HG03045 (cell line): Measurements from ENCODE around the gene NCKAP5.
A peak's percentile ranks its signal among the peaks of the same experiment; 100 is the strongest.

ENCODE experiments used
- ATAC-seq: cut with Tn5 transposase; IDR thresholded peaks from one replicate; pipeline ENCODE4 v1.9.1; 2021; ENCODE audit warnings: mild to moderate bottlenecking, moderate library complexity; ENCODE audit not compliant: unreplicated experiment

NCKAP5 gene

GRCh38 chr2:133498662-133499585 is 69.3 kb downstream of the NCKAP5 start:
- peak; percentile 81 for ATAC-seq

GRCh38 chr2:133497951-133498565 is 70.2 kb downstream of the NCKAP5 start:
- ATAC-seq = no peak

DNA sequence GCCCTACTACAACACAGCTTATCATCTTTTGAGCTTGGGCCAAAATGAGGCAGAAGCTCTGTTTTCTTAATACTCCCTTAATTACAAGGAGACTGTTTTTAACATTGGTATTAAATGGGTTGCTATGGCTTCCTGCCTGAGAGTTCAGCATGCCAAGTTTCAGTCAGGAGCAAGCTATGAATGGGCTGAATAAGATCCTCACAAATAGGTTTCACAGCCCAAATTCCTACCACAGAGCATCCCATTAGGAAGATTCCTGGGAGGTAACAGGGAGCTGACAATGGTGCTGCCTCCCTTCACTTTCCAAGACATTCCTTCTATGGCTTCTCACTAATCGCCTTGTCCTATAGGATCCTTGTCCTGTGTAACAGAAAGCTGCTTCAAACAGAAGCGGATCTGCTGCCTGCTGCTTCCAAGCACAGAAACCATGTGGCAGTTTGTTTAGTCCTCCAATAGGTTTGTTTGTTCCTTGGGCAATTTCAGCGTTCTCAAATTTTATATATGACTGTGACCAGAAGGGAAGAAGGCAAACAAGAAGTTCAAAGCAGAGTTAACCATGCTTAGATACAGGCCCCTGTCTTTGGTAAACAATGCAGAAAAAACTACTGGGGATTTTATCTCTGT is 70.9 kb downstream of the NCKAP5 start:
- no peak for ATAC-seq

DNA sequence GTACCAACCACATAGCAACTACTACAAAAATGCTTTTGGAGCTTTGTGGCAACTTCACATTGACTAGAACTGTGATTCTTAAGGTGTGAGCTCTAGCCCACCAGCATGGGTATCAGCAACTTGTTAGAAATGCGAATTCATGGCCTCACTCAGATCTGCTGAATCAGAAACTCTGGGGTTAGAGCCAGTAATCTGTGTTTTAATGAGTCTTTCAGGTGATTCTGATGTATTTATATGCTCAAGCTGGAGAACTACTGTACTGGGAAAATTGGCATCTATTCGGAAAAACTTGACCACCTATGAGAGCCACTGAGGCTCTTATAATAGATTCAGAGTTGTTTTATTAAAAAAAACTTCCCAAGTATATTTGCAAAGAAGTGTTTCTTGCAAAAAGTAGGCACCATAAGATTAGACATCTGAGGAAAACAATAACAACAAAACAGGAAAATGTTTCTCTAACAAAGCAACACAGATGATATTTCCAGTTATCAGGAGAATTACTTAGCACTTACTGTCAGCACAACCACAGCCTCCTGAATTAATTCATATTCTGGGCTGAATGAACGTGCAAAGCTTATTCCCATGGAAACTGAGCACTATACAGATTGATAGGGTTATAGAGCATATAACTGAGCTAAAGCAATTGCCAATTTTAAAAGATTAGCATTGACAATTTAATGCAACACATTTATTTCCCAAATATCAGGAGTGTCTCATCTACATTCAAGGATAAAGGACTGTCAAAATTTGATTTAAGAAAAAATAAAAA is 71.6 kb downstream of the NCKAP5 start:
- no peak for ATAC-seq

GRCh38 chr2:133495226-133495625 is 73.0 kb downstream of the NCKAP5 start:
- ATAC-seq = no peak

DNA sequence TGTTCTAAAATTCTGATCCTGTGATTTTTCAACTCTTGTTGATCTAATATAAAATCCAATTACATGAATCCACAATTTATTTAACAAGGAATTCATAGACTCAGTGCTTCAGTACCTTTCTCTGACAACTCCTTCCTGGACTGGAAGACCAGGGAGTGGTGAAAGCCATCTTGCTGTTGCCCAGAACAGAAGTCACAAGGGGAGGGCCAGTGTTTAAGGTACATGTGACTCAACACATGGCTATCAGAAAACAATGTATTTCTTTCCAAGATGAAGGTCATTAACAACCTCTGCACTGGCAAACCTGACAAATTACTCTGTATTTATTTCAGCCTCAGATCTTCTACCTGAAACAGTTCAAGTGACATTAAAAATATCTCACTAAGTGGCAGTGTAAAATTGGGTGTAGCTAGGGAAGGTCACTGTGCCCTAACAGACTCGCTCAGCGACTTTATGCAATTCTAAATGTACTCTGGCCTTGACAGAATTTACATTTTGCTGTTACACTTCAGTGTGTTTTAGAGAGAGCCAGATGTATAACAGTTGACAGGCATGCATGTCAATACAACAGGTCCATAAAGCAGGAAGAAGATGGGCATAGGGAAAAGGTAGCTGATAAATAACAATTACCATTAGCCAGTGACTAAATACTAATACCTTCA is 75.4 kb downstream of the NCKAP5 start:
- ATAC-seq = no peak

GRCh38 chr2:133490411-133490980 is 77.8 kb downstream of the NCKAP5 start:
- ATAC-seq = no peak

DNA sequence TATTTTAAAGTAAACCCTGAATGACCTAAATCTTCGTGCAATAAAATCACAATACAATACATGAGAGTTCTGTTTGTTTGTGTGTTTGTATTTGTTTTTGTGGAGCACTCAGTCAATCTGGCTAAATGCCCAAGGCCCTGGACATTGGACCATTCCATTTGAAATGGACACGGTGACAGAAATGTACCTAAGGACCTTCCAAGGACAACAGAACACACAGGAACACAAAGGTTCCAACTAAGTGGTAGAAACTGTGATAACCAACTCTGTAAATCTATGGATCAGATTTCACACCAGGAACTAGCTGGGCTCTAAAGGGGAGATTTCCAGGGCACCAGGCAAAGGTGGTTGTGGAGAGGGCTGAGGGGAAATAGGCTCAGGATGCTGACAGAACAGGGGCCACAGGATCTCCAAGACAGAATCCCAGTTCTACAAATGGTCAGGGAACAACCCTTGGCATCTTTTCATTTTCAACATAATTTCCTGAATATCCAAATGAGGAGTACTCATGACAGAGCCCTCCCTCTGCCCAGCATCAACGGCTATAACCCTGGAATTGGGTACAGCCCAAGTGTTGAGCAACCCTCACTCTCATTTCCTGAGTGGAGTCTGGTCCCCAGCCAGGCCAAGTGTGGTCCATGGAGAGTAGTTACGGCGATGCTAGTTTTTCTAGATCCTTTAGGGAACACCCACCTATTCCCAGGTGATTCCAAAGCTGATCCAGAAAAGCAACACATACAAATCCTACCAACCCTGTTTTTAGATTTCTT is 78.4 kb downstream of the NCKAP5 start:
- ATAC-seq = no peak

DNA sequence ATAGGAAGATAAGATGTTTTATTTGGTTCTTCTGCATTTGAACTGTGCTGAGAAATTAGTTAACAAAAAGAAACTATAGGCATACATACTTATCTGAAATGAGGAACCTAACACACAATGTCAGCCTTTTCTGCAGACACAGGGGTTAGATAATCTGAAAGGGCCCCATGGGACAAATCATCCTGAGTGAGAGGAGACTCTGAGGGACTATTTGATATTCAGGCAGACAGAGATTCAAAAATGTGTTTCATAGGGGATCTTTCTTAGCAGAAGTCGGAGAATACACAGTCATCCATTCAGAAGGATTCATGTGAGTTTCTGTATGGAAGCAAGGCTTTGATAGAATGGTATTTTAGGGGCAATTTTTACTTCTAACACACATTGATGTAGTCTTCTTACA is 79.1 kb downstream of the NCKAP5 start:
- ATAC-seq = no peak

- no peak for ATAC-seq
Observed at GRCh38 chr2:133486771-133487191, 81.5 kb downstream of the NCKAP5 start.

GRCh38 chr2:133485868-133486267 is 82.4 kb downstream of the NCKAP5 start:
- ATAC-seq = no peak

- no peak for ATAC-seq
Observed at GRCh38 chr2:133484784-133485183, 83.5 kb downstream of the NCKAP5 start.

DNA sequence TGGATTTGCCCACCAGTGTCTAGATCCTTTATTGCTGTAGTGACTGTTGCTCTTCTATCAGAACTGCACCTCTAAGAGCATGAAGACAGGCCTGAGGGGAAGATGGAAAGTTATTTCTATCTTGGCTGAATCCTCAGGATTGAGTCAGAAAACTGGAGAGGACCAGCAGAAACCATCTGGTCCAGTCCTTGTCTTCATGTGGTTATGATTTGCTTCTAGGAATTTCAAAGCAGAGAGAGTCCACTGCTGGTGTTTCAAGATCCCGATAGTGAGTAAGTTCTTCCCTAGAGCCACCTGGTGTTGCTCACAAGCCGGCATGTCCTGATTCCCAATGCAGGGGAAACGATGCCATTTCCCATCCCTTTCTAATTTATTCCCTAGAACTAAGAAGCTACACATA is 84.2 kb downstream of the NCKAP5 start:
- ATAC-seq = no peak

- ATAC-seq = no peak
Observed at GRCh38 chr2:133483181-133483580, 85.1 kb downstream of the NCKAP5 start.

DNA sequence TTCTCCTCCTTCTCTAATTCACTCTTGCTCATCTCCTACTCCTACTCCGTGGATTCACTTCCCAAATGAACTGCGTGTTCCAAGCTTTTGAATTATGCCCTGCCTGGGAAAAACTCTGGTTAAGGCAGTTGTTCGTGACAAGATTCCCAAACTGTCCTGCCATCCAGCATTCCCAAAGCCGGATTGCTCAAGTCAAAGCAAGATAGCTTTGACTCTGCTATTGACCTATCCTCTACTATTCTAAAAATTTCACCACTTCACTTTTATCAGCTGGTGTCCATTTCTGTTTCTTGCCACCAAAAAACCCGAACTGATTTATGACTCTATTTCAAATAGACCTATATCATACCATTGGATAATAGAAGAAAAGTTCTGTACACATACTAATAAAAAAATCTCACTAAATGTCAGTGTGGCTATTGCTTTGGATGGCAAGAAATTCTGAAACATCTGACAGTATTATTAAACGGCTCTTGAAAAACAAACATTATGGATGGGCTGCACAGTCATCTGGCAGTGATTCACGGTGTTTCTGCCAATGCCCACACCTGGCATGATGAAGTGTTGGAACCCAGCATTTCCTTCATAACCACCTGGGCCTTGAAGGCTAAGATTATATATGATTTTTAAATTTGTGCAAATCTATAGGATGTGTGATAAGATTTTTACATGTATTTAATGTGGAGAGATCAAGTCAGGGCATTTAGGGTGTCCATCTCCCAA is 87.4 kb downstream of the NCKAP5 start:
- ATAC-seq = no peak

GRCh38 chr2:133477616-133477990 is 90.7 kb downstream of the NCKAP5 start:
- no peak for ATAC-seq

DNA sequence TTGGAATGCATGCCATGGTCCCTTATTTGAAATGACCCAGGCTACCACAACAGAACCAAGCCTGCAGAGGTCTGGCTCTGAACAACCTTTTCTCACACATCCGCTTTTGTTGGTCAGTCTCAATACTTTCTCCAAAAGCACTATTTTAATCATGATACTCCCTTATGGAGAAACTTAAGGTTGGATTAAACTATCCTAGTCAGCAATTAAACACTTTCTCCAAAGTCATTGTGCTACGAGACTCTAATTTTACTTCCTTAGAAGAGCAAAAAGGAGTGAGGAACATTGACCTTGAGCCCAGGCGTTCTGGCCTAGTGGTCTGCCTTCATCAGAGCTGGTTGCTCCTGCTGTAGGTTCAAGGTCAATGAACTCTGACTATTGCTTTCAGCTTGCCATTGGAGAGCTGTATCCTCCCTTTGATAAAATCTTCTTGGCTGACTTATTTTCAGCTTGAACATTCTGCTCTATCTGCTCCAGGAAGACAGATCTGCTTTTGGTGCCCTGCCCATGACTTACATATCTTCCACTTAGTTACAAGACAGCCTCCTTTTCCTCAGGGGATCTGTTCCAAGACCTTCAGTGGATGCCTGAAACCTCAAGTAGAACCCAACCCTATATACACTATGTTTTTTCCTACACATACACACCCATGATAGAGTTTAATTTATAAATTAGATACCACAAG is 91.2 kb downstream of the NCKAP5 start:
- ATAC-seq = no peak

DNA sequence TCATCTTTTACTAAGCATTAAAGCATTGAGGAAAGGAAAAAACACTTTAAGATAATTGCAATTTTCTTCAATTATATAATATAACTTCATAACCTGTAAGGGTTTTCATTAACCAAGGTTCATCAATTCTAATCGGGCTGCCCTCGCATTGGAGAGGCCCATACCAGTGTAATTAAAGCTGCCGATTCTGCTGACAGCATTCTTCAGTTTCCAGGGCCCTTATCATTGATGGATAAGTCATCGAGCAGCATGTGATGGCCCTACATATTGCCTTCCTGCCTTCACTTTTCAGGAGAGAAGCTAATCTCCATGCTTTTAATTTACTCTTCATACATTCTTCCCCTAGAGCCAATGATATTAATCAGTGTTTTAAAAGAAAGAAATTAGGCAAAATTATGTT is 92.0 kb downstream of the NCKAP5 start:
- no peak for ATAC-seq
